Activated CD8-positive, alpha-beta memory T cell treated with anti-CD3 and anti-CD28 coated beads for 4 hours (primary cell): ENCODE results near the gene BAX.

Source experiments
- DNase-seq, 2 donors: peaks; one replicate each; pipeline ENCODE4 v3.0.0-alpha.2; 2020; ENCODE audit warnings: low read depth in 2 of 2

BAX gene

GRCh38 chr19:48985711-48986110 is 31.0 kb downstream of the BAX start:
- DNase-seq, result no peak

GRCh38 chr19:48986211-48986610 is 31.5 kb downstream of the BAX start:
- no peak for DNase-seq

- DNase-seq, result no peak
Observed at GRCh38 chr19:48987323-48987722, 32.6 kb downstream of the BAX start.

GRCh38 chr19:48988286-48988685 is 33.6 kb downstream of the BAX start:
- no peak for DNase-seq

GRCh38 chr19:48988860-48989259 is 34.2 kb downstream of the BAX start:
- no peak for DNase-seq

GRCh38 chr19:48989701-48990291 is 35.1 kb downstream of the BAX start:
- DNase-seq, result no peak

GRCh38 chr19:48990400-48990799 is 35.7 kb downstream of the BAX start:
- no peak for DNase-seq

GRCh38 chr19:48991011-48991609 is 36.4 kb downstream of the BAX start:
- DNase-seq, result no peak

- DNase-seq, result no peak
Observed at GRCh38 chr19:48991873-48992580, 37.4 kb downstream of the BAX start.

- DNase-seq, result no peak
Observed at GRCh38 chr19:48992581-48993174, 38.0 kb downstream of the BAX start.

GRCh38 chr19:48993175-48994034 is 38.7 kb downstream of the BAX start, which contains the start of the genes GYS1 and RUVBL2:
Gene GYS1 (minus strand): TSS chr19:48993309. CDS start chr19:48993112, 197 bp downstream.
Gene RUVBL2 (plus strand): TSS chr19:48993887. CDS start chr19:48993912, 25 bp downstream.
- peak; percentile 98 for DNase-seq

GRCh38 chr19:48994035-48994386 is 39.3 kb downstream of the BAX start:
- no peak for DNase-seq

GRCh38 chr19:48997972-48998371 is 43.3 kb downstream of the BAX start:
- DNase-seq, result no peak

- DNase-seq, result peak; percentile 23 to 42
Observed at GRCh38 chr19:48999481-49000325, 45.0 kb downstream of the BAX start.

- DNase-seq, result no peak
Observed at GRCh38 chr19:49004133-49004532, 49.5 kb downstream of the BAX start.

GRCh38 chr19:49004964-49005614 is 50.4 kb downstream of the BAX start:
- DNase-seq, result no peak

GRCh38 chr19:49006905-49007304 is 52.2 kb downstream of the BAX start:
- no peak for DNase-seq

- DNase-seq, result no peak
Observed at GRCh38 chr19:49009828-49010227, 55.2 kb downstream of the BAX start.

GRCh38 chr19:49010453-49010852 is 55.8 kb downstream of the BAX start:
- no peak for DNase-seq

GRCh38 chr19:49011194-49011593 is 56.5 kb downstream of the BAX start:
- DNase-seq, result no peak
